Measurements from ENCODE around the gene CFAP20DC.
A peak's percentile ranks its signal among the peaks of the same experiment; 100 is the strongest.
"Not testable (repeated sequence)": the region's sequence is repeated elsewhere in the genome, so short reads cannot be mapped to it uniquely, and the experiment has no call there.

CFAP20DC gene

DNA sequence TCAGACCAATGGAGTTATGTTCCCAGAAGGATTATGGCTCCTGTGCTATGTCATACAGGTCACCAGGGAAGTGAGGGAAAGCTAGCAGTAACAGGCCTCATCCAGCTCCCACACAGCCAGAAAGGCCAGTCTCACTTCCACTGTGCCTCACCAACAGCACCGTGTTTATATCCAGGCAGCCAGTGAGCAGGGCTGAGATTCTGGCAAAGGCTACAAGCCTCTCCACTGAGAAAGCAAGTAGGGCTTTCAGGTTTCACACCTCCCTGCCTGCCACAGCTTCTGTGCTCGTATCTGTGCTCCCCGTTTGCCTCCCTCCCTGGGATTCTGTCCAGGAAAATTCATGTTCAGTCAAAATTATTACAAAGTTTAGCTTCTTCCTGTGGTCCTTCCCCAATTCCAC is 14.9 kb upstream of the CFAP20DC start:
- ChIA-PET POLR2A (ENCODE audit: low non-redundant PET) (no interaction called here), CTCF (no interaction called here)
- no peak overlapping the region for H3K27ac ChIP-seq
- TF ChIP-seq, protein P1, sequence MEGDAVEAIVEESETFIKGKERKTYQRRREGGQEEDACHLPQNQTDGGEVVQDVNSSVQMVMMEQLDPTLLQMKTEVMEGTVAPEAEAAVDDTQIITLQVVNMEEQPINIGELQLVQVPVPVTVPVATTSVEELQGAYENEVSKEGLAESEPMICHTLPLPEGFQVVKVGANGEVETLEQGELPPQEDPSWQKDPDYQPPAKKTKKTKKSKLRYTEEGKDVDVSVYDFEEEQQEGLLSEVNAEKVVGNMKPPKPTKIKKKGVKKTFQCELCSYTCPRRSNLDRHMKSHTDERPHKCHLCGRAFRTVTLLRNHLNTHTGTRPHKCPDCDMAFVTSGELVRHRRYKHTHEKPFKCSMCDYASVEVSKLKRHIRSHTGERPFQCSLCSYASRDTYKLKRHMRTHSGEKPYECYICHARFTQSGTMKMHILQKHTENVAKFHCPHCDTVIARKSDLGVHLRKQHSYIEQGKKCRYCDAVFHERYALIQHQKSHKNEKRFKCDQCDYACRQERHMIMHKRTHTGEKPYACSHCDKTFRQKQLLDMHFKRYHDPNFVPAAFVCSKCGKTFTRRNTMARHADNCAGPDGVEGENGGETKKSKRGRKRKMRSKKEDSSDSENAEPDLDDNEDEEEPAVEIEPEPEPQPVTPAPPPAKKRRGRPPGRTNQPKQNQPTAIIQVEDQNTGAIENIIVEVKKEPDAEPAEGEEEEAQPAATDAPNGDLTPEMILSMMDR (conservative IDR thresholded peaks at IDR 0.05; ENCODE audit: low read depth): no peak
- DNase-seq (ENCODE audit: low spot score): no peak

DNA sequence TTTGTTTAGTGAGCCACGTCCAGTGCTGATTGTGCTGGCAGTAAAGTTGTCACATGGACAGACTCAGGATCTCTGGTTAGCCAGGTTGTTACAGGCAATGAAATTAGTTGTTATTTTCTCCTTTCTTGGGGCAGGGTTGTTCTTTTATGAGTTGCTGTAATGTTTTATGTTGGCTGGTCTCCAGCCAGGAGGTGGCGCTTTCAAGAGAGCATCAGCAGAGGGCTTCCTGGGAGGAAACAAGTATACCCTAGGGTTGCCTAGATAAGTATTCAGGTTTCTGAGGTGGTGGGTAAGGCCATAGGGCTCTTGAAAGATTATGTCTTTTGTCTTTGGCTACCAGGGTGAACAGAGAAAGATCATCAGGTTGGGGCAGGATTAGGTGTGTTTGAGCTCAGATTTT is 14.5 kb upstream of the CFAP20DC start:
- ChIA-PET POLR2A (ENCODE audit: low non-redundant PET) (no interaction called here), CTCF (no interaction called here)
- H3K27ac ChIP-seq: no peak overlapping the region
- TF ChIP-seq, protein P1 (conservative IDR thresholded peaks at IDR 0.05; ENCODE audit: low read depth): no peak
- DNase-seq (ENCODE audit: low spot score): no peak

DNA sequence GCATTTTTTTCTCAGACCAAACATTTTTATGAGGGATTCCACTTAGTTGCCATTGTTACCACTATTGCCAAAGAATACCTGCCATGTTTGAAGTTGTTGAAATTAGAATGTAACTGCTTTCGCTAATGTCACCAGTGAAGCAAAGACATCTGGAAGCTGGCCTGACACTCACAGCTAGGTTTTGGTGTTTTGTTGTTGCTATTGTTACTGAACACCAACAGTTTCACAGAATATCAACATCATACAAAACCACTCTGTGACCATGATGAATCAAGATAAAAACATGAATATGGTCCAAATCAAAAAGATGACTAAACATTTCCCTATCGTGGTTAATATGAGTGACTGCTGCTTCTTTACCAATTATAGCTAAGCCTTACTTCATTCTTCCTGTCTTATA is 6.9 kb upstream of the CFAP20DC start:
- ChIA-PET POLR2A (ENCODE audit: low non-redundant PET) (no interaction called here), CTCF (no interaction called here)
- no peak overlapping the region for H3K27ac ChIP-seq
- DNase-seq (ENCODE audit: low spot score): no peak
- TF ChIP-seq, protein P1 (conservative IDR thresholded peaks at IDR 0.05; ENCODE audit: low read depth): no peak

DNA sequence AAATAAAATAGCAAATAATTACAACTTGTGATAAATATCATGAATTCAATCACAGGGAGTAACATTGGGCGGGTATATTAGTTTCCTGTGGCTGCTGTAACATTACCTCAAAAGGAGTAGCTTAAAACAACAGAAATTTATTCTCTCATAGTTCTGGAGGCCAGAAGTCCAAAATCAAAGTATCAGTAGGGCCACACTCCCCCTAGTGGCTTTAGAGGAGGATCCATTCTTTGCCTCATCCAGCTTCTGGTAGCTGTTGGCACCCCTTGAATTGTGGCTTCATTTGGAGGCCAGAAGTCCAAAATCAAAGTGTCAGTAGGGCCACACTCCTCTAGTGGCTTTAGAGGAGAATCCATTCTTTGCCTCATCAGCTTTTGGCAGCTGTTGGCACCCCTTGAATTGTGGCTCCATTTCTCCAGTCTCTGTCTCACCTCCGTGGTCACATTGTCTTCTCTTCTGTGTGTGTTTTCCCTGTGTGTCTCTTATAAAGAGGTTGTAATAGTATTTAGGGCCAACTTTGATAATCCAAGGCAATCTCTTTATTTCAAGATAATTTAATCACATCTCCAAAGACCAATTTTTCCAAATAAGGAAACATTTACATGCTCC is 3.1 kb upstream of the CFAP20DC start:
- H3K27ac ChIP-seq: no peak overlapping the region
- DNase-seq (ENCODE audit: low spot score): no peak
- CTCF ChIA-PET: interaction anchor here (0.5 to 1.3 kb wide), 10 partner anchors 24 to 479 kb away, joined by 3 to 7 read pairs (median 3); no protein-coding TSS in a partner anchor
- POLR2A ChIA-PET (ENCODE audit: low non-redundant PET): interaction anchor here (0.6 kb wide), 1 partner anchor 182 kb away, joined by 4 read pairs; no protein-coding TSS in a partner anchor
- TF ChIP-seq, protein P1 (conservative IDR thresholded peaks at IDR 0.05; ENCODE audit: low read depth): peak; percentile 65

DNA sequence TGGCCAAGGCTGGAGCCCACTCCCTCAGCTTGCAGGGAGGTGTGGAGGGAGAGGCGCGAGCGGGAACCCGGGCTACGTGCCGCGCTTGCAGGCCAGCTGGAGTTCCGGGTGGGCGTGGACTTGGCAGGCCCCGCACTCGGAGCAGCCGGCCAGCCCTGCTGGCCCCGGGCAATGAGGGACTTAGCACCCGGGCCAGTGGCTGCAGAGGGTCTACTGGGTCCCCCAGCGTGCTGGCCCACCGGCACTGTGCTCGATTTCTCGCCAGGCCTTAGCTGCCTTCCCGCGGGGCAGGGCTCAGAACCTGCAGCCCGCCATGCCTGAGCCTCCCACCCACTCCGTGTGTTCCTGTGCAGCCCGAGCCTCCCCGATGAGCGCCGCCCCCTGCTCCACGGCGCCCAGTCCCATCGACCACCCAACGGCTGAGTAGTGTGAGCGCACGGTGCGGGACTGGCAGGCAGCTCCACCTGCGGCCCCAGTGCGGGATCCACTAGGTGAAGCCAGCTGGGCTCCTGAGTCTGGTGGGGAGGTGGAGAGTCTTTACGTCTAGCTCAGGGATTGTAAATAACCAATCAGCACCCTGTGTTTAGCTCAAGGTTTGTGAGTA is 1.1 kb upstream of the CFAP20DC start:
- POLR2A ChIA-PET (ENCODE audit: low non-redundant PET); DNase-seq (ENCODE audit: low spot score): not testable (repeated sequence)
- H3K27ac ChIP-seq: peak overlapping the region; percentile 77
- CTCF ChIA-PET: interaction anchor here (0.7 kb wide), 1 partner anchor 61 kb away, joined by 3 read pairs; no protein-coding TSS in a partner anchor

DNA sequence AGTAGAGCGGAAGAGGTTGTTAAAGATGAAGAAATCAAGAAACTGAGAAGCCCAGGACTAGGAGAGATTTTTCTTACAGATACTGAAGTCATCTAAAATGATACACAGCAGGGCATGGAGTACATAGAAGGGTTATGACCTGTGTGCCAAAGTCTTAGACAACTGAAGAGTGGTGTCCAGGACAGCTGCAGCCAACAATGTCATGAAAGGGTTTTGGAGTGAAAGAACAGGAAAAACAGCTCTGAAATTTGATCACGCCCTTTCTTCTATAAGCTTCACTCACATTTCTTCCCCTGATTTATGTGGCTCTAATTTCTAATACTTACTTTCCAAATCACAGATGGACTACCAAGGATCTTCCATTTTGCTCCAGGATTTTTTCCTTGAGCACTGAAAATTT is 3.0 kb downstream of the CFAP20DC start:
- H3K27ac ChIP-seq: no peak overlapping the region
- POLR2A ChIA-PET (ENCODE audit: low non-redundant PET): no interaction called here
- CTCF ChIA-PET: no interaction called here
- TF ChIP-seq, protein P1 (conservative IDR thresholded peaks at IDR 0.05; ENCODE audit: low read depth): no peak
- DNase-seq (ENCODE audit: low spot score): no peak

DNA sequence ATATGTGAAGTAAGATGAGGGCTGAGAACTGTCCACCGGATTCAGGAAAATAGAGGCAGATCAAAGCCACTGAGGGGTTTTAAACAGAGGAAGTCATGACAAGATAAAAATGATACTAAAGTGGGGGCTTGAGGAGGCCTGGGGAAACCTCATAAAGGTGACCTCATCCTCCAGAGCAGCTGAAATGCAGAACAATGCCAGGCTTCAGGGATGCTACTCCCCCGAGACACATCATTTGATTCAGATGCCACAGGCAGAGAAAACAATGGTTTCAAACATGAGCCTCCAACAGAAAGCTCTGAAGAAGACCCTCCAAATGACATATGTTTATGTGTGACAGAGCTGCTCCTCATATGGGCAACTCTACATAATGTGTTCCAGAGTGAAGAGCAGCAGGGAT is 6.4 kb downstream of the CFAP20DC start:
- POLR2A ChIA-PET (ENCODE audit: low non-redundant PET): no interaction called here
- CTCF ChIA-PET: interaction anchor here (0.6 kb wide), 1 partner anchor 243 kb away, joined by 3 read pairs; no protein-coding TSS in a partner anchor
- no peak overlapping the region for H3K27ac ChIP-seq
- TF ChIP-seq, protein P1 (conservative IDR thresholded peaks at IDR 0.05; ENCODE audit: low read depth): no peak
- DNase-seq (ENCODE audit: low spot score): no peak

All from RWPE1 (cell line).